SKM-1 treated with dmso at 0.1 percent for 144 hours (cell line): ENCODE measurements around the gene HLA-DRA.
"Not testable (repeated sequence)": the region's sequence is repeated elsewhere in the genome, so short reads cannot be mapped to it uniquely, and the experiment has no call there.

Source experiments
- DNase-seq: peaks from one replicate; lab custom pipeline; 2025; ENCODE audit not compliant: unreplicated experiment; lab: John Stamatoyannopoulos, UW

The HLA-DRA gene

DNA sequence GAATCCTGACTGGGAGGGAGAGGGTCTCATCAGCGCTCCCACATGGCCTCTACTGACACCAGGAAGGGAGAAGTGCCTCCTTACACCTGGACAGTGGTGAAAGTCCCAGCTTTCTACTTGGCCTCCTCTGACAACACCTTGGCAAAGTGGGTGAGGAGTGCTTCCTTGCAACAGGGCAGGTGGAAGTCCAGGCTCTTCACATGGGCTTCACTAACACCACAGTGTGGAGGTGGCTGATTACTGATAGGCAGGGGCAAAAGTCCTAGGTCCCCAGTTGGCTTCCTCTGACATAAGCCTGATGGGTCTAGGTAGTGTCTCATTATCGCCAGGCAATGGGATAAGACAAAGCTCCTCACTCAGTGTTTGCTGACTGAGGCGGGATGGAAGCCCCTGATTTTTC lies 9.5 kb upstream of the HLA-DRA start:
- DNase-seq: no peak

DNA sequence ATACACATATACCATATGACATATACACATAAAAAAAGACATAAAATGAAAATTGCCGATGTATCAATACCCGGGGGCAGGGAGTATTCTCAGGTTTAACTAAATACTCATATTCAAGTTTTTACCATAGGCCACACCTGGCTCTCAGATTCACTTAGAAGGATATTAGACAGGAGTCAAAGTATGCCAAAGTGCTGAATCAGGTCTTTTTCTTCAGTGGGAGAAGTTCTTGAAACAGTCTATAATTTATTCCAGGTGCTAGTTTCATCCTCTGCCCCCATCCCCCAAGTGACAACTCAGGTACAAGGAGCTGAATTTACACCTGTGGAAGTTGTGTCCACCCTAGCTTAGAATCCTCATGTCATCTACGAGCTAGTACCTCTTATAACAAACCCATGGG lies 8.5 kb upstream of the HLA-DRA start:
- DNase-seq: no peak

DNA sequence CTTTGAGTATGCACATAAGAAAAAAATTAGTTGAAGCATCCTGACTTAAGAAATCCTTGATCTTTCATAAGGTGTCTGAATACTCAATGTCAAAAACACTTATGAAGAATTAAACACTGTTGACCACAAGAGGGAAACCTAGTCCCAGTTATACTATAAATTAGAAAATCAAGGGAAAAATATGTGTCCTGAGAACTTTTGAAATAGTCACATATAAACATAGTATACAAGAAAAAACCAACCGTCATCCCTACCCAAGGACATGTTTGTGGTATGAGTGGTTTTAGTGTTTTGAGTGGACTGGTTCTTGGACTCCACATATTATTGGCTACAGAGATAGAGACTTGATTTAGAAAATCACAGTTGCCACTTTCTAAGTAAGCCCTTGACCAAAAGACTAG lies 7.6 kb upstream of the HLA-DRA start:
- peak; percentile 37 for DNase-seq

DNA sequence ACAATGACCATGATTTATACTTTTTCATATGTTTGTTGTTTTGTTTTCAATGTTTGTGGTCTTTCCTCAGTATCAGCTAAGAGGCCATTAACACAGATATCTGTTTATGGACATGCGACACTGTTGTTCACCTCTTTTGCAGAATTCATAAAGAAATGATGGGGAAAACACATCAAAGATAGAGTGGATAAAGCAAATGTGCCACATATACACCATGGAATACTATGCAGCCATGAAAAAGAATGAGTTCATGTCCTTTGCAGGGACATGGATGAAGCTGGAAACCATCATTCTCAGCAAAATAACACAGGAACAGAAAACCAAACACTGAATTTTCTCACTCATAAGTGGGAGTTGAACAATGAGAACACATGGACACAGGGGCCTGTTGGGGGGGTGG lies 5.7 kb upstream of the HLA-DRA start:
- not testable (repeated sequence) for DNase-seq

DNA sequence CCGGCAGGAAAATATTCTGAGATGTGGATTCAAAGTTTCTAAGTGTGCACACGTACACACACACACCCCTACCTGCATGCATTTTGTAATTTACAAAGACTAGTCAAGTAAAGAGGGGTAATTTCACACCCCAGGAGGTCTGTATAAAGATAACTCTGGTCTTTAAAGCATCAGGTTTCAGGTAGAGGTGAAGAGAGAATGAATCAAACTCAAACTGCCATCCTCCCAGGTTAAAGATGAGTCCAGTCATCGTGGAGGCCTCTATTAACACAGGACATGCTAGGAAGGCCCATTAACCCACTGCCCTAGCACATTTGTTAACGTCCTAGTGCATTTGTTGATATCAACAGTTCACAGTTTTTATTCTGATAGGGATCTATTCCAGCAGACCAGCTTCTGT lies 3.5 kb upstream of the HLA-DRA start:
- DNase-seq: no peak

DNA sequence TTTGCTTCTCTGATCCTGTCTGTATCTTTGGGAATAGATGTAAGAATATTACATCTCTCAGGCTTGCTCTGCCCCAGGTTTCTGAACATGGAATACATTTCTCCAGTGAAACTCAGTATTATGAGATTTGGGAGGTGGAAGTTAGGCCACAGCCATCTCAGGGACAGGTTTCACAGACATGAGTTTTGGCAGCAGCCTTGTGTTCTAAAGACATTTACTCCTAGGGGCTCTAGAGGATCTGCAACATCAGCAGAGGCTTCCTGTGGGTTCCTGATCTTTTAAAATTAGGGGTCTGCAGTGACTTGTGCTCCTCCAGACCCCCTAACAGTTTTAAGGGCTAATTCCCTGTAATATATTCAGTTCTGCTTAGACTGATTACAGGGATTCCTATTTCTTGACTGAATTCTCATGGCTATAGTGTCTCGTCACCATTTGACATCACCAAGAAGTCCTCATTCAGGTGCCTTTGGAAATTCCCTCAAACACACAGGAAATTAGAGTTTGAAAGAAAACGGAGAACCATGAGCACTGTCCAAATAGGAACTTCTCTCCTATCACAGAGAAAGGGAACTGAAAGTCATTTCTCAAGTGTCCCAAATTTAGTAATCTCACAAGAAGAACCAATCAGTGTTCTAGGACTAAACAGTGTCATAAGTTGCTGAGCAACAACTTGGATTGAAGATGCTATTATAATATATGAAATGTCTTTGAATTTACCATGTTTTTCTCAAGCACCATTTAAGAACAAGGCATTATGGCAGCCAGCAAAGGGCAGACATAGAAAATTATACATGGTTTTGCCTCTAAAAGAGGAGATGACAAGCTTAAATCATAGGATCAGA lies 2.5 kb upstream of the HLA-DRA start:
- peak; percentile 84 for DNase-seq

DNA sequence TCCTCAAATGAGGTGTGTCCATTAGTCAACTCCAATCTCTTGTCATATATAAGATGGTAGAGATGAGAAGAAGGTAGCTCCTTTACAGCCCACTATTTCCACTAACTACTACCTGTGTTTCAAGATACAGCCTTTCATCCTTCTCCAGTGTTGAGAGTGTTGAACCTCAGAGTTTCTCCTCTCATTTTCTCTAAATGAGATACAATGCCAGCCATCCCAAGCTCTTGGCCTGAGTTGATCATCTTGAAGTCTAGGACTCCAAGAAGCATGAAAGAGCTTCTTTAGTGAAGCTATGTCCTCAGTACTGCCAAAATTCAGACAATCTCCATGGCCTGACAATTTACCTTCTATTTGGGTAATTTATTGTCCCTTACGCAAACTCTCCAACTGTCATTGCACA lies 548 bp upstream of the HLA-DRA start:
- no peak for DNase-seq

DNA sequence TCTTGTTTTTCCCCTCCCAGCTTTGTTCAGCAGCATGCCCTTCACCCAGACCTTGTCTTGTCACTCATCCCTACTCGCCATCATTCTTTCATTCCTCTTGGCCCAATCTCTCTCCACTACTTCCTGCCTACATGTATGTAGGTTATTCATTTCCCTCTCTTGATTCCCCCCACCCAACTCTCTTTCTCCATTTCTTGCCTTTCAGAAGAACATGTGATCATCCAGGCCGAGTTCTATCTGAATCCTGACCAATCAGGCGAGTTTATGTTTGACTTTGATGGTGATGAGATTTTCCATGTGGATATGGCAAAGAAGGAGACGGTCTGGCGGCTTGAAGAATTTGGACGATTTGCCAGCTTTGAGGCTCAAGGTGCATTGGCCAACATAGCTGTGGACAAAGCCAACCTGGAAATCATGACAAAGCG lies 2.6 kb downstream of the HLA-DRA start:
- DNase-seq: no peak

DNA sequence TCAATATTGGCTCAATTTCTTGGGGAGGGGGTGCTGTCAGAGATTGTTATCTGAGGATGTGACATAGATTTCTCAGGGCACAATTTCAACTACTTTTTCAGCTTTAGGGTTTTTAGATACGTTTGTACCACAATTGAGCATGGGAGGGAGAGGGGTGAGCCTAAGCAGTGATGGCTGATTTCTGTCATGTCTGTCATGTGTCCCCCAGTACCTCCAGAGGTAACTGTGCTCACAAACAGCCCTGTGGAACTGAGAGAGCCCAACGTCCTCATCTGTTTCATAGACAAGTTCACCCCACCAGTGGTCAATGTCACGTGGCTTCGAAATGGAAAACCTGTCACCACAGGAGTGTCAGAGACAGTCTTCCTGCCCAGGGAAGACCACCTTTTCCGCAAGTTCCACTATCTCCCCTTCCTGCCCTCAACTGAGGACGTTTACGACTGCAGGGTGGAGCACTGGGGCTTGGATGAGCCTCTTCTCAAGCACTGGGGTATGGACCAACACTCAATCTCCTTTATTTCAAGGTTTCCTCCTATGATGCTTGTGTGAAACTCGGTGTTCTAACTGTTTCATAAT lies 3.4 kb downstream of the HLA-DRA start:
- no peak for DNase-seq

DNA sequence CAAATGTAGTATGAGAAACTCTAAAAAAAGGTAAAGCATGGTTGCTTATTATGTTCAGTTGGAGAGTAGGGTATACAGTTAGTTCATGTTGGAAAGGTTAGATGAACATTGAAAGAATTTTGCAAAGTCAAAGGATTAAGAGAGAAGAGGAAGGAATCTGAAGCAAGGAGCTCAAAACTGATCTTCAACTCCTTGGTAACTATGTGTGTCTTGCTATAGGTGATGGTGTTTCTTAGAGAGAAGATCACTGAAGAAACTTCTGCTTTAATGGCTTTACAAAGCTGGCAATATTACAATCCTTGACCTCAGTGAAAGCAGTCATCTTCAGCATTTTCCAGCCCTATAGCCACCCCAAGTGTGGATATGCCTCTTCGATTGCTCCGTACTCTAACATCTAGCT lies 4.7 kb downstream of the HLA-DRA start:
- DNase-seq: no peak

DNA sequence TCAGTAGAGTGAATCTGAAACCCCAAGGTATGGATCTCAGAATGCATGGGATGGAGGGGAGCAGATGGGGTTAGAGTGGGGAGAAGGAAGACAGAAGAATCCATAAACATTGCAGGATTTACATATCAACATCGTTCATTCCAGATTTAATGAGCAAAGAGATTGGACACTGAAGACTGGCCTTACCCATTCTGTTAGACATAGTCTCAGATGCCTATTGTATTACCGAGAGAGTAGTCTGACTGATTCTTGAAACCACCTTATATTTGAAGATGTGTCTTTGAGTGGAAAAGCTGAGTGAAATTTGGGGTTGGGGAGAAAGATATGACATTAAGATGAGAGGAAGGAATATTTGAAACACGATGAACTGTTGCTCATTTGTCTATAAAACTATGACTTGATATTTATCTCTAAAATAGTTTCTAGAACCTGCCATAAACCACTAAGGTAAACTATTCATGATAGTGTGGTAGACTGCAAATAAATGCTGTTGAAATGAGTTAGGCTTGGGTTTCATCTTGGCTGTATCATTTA lies 5.7 kb downstream of the HLA-DRA start:
- no peak for DNase-seq

DNA sequence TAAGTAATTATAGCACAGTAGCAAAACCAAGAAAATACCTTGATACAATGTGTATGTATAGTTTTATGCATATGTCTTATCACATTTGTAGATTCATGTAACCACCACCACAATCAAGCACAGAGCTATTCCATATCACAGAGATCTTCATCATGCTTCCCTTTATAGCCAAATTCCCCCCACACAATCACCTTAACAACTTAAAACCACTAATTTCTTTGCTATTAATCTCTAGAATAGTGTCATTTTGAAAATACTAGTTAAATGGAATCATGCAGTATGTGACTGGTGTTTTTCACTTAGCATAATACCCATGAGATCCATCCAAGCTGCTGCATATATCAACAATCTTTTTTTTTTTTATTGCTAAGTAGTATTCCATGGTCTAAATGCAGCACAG lies 8.2 kb downstream of the HLA-DRA start:
- DNase-seq: no peak

DNA sequence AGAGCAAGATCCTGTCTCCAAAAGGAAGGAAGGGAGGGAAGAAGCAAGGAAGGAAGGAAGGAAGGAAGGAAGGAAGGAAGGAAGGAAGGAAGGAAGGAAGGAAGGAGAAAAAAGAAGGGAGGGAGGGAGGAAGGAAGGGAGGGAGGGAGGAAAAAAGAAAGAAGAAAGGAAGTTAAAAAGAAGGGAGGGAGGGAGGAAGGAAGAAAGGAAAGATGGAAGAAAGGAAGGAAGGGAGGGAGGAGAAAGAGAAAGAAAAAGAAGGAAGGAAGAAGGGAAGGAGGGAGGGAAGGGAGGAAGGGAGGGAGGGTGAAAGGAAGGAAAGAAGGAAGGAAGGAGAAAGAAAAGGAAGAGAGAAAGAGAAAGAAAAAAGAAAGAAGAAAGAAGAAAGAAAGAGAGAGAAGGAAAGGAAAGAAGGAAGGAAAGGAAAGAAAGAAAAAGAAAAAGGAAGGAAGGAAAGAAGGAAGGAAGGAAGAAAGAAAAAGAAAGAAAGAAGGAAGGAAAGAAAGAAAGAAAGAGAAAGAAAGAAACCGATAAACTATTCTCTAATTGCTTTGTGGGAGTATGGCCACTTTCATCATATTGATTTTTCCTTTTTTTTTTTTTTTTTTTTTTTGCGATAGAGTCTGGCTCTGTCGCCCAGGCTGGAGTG lies 9.5 kb downstream of the HLA-DRA start:
- no peak for DNase-seq

DNA sequence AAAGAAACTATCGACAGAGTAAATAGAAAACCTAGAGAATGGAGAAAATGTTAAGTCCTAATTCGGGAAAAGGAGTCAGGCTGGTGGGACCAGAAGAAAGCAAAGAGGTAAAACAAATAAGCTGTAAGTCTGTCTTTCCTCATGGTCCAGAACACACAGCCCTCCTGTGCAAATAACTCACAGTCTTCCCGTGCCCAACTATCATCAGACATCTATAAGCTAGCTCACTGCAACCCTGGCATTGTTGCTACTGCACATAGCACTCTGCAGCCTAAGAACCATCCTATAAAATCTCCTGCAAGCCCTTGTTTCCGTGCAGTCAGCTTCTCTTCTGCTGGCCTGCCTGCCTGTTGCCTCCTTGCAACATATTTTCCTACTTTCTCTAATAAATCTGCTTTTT lies 17.4 kb downstream of the HLA-DRA start:
- no peak for DNase-seq

DNA sequence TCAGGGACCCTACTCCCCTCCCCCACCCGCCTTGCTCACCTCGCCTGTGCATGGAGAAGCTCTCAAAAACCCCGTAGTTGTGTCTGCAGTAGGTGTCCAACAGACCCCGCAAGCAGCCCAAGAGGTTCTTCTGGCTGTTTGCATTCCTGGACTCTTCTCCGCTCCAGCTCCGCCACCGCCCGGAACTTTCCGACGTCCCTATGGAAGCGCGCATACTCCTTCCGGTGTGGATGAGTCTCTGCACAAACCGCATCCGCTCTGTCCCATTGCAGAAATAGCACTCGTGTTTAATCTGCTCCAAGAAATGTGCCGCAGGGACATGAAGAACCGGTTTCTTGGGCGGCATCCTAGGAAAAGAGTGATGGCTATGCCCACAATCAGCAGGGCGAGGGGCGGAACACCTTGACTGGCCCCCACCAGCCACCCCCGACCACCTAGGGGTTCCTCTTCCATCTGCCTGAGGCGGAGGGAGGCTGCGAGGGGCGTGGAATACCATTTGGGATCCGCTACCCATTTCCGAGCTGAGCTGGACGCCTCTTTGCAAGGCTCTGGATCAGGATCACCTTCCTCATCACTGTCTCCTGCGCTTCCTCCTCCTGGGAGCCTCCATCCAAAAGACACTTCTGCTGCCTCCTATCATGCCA lies 20.2 kb downstream of the HLA-DRA start:
- DNase-seq: no peak

DNA sequence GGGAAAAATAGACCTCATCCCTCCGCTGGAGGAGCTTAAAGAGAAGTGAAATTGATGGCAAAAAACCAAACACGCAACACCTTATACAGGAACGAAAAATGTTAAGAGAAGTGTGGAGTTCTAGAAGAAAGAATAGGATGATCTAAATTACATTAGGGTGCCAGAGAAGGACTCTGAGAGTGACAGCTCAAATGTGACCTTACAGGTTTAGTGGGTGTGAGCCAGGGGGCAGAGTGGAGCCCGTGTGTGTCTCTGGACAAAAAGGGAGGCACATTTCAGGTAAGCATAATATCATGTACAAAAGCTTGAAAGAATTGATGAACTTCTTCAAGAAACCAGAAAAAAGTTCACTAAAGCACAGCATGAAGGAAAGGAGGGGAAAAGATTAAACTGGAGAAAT lies 20.8 kb downstream of the HLA-DRA start:
- no peak for DNase-seq

DNA sequence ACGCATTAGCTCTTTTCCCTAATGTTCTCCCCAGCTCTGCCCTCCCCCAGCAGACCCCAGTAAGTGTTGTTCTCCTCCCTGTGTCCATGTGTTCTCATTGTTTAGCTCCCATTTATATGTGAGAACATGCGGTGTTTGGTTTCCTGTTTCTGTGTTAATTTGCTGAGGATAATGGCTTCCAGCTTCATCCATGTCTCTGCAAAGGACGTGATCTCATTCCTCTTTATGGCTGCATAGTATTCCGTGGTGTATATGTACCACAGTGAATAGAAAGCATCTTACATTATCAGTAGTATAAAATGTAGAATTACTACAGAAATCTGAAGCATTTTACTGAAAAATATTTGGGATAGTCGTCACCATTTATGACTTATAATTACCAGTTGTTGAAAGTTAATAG lies 21.8 kb downstream of the HLA-DRA start:
- DNase-seq: no peak

DNA sequence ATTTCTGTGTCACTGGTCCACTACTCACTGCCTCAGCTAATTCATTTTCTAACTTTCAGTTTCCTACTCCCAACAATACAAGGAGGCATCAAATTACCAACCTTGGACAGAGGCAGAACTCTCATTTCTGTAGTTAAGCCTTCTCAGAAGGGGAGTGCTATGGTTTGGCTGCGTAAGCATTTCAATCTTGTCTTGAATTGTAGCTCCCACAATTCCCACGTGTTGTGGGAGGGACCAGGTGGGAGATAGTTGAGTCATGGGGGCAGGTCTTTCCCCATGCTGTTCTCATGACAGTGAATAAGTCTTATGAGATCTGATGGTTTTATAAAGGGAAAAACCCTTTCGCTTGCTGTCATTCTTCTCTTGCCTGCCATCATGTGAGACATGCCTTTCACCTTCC lies 22.9 kb downstream of the HLA-DRA start:
- DNase-seq: no peak

DNA sequence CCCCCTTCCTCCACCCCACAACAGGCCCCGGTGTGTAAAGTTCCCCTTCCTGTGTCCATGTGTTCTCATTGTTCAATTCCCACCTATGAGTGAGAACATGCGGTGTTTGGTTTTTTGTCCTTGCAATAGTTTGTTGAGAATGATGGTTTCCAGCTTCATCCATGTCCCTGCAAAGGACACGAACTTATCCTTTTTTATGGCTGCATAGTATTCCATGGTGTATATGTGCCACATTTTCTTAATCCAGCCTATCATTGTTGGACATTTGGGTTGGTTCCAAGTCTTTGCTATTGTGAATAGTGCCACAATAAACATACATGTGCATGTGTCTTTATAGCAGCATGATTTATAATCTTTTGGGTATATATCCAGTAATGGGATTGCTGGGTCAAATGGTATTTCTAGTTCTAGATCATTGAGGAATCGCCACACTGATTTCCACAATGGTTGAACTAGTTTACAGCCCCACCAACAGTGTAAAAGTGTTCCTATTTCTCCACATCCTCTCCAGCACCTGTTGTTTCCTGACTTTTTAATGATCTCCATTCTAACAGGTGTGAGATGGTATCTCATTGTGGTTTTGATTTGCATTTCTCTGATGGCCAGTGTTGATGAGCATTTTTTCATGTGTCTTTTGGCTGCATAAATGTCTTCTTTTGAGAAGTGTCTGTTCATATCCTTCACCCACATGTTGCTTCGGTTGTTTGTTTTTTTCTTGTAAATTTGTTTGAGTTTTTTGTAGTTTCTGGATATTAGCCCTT lies 28.2 kb downstream of the HLA-DRA start:
- not testable (repeated sequence) for DNase-seq

DNA sequence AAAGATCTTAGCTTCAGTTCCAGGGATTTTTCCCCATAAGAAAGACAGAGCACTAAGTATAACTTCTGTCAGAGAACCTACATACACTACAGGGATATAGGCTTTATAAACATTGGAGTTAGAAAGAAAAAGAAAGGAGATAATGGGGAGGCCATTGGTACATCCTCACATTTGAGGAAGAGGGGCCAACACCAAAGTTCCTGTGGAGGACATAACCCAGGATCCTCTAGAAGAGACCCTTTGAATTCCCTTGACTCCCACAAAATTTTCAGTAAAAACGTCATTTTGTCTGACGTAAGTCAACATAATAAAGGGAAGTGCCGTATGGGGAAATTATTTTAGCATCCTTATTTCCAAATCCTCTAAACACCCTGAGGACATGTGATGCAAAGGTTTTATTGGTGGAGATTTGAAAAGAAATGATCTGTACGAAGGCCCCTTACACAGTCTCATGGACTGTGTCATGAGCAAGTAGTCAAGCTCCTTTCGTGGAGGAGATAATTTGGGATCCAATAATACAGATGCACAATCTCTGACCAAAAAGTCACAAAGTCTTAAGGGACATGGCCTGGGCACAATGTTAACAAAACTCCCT lies 33.2 kb downstream of the HLA-DRA start:
- DNase-seq: peak; percentile 15
